Measurements from ENCODE around the gene XRCC1.

The XRCC1 gene

GRCh38 chr19:43606569-43607229, 31.4 kb upstream of the XRCC1 start (continued):
- no peak for TF ChIP-seq HOXA7 (CRISPR knock-in tag; IDR thresholded peaks at IDR 0.05; ENCODE audit: borderline replicate concordance)
- no peak for TF ChIP-seq YY1 (tag by site-specific recombination; IDR thresholded peaks at IDR 0.05)
- no peak for TF ChIP-seq ZNF350 (tag by site-specific recombination; IDR thresholded peaks at IDR 0.05)
- 0 out of 2 replicates have a peak, but pooled peaks have one; percentile 14 for TF ChIP-seq ZNF660 (tag by site-specific recombination; IDR thresholded peaks at IDR 0.05)
- no peak for TF ChIP-seq ZNF24 (tag by site-specific recombination; IDR thresholded peaks at IDR 0.05)
- TF ChIP-seq SP7 (tag by site-specific recombination; IDR thresholded peaks at IDR 0.05): no peak
- TF ChIP-seq HOXC10 (CRISPR knock-in tag; IDR thresholded peaks at IDR 0.05): no peak
- TF ChIP-seq ZNF335 (tag by site-specific recombination; conservative IDR thresholded peaks at IDR 0.05): 0 out of 2 replicates have a peak, but pooled peaks have one; percentile 9
- TF ChIP-seq SALL2 (tag by site-specific recombination; IDR thresholded peaks at IDR 0.05; ENCODE audit: borderline replicate concordance): no peak
- TF ChIP-seq ELK4 (IDR thresholded peaks at IDR 0.05; ENCODE audit: borderline replicate concordance, low read depth, low read length): no peak
- no peak for TF ChIP-seq ZNF23 (tag by site-specific recombination; IDR thresholded peaks at IDR 0.05; ENCODE audit: borderline replicate concordance)
- peak; percentile 25; the same call in 1 of the 2 replicates for TF ChIP-seq GLIS2 (tag by site-specific recombination; IDR thresholded peaks at IDR 0.05)
- TF ChIP-seq ZNF404 (tag by site-specific recombination; IDR thresholded peaks at IDR 0.05): no peak
- TF ChIP-seq, protein P1, sequence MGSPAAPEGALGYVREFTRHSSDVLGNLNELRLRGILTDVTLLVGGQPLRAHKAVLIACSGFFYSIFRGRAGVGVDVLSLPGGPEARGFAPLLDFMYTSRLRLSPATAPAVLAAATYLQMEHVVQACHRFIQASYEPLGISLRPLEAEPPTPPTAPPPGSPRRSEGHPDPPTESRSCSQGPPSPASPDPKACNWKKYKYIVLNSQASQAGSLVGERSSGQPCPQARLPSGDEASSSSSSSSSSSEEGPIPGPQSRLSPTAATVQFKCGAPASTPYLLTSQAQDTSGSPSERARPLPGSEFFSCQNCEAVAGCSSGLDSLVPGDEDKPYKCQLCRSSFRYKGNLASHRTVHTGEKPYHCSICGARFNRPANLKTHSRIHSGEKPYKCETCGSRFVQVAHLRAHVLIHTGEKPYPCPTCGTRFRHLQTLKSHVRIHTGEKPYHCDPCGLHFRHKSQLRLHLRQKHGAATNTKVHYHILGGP (tag by site-specific recombination; IDR thresholded peaks at IDR 0.05): no peak

DNA sequence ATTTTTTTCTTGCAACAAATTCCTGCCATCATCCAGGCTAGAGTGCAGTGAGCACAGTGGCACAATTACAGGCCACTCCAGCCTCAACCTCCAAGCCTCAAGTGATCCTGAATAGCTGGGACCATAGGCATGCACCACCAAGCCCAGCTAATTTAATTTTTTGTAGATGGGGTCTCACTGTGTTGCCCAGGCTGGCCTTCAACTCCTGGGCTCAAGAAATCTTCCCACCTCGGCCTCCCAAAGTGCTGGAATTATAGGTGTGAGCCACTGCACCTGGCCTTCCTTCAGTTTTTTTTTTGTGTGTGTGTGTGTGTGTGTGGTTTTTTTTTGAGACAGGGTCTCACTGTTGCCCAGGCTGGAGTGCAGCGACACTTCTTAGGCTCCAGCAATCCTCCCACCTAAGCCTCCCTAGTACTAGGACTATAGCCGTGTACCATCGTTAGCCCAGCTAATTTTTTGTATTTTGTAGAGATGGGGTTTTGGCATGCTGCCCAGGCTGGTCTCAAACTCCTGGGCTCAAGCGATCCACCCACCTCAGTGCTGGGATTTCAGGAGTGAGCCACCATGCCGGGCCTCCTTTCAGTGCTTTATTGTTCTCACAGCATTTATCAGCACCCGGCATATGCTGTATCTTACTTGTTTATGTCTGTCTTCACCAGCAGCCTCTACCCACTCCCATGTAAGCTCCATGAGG, 30.7 kb upstream of the XRCC1 start:
- POLR2A ChIA-PET: interaction anchor here (0.9 to 3.4 kb wide), 4 partner anchors 9 to 11 kb away, joined by 3 to 19 read pairs (median 4); partner anchors contain the start of genes IRGQ and ZNF576
- Histone ChIP-seq H3K27ac (ENCODE audit: extremely low read depth, low read depth, low read length) (peak overlapping the region; percentile 58), H3K9me3 (ENCODE audit: control insufficient read depth, insufficient read depth, low read depth, low read length) (no peaks in the 10 kb centered on the region), H3K4me1 (ENCODE audit: control insufficient read depth, insufficient read depth, low read length) (peaks cover 26% of the 10 kb centered on the region), H3K36me3 (ENCODE audit: control insufficient read depth in 2 of 2, insufficient read depth in 1 of 2, low read length in 2 of 2) (peaks cover 46 to 75% of the 10 kb centered on the region in 2 experiments), H3K4me3 (ENCODE audit: low read depth, low read length) (no peak overlapping the region)
- CTCF ChIA-PET: interaction anchor here (1.0 to 3.1 kb wide), 4 partner anchors 46 to 140 kb away, joined by 3 to 11 read pairs (median 5); no protein-coding TSS in a partner anchor
- peak; percentile 84 for TF ChIP-seq ZFHX2 (tag by site-specific recombination; conservative IDR thresholded peaks at IDR 0.05)
- TF ChIP-seq ZNF660 (tag by site-specific recombination; IDR thresholded peaks at IDR 0.05): peak; percentile 76
- TF ChIP-seq ZNF701 (tag by site-specific recombination; IDR thresholded peaks at IDR 0.05): no peak
- TF ChIP-seq SP3 (tag by site-specific recombination; IDR thresholded peaks at IDR 0.05): no peak
- peak; percentile 12; the same call in 1 of the 2 replicates for TF ChIP-seq SP7 (tag by site-specific recombination; IDR thresholded peaks at IDR 0.05)
- 0 out of 2 replicates have a peak, but pooled peaks have one; percentile 17 for TF ChIP-seq ZXDB (tag by site-specific recombination; IDR thresholded peaks at IDR 0.05)
- TF ChIP-seq EGR2 (tag by site-specific recombination; IDR thresholded peaks at IDR 0.05; ENCODE audit: low read depth): peak; percentile 67
- TF ChIP-seq ZNF335 (tag by site-specific recombination; conservative IDR thresholded peaks at IDR 0.05): 0 out of 2 replicates have a peak, but pooled peaks have one; percentile 21
- TF ChIP-seq, protein P2, sequence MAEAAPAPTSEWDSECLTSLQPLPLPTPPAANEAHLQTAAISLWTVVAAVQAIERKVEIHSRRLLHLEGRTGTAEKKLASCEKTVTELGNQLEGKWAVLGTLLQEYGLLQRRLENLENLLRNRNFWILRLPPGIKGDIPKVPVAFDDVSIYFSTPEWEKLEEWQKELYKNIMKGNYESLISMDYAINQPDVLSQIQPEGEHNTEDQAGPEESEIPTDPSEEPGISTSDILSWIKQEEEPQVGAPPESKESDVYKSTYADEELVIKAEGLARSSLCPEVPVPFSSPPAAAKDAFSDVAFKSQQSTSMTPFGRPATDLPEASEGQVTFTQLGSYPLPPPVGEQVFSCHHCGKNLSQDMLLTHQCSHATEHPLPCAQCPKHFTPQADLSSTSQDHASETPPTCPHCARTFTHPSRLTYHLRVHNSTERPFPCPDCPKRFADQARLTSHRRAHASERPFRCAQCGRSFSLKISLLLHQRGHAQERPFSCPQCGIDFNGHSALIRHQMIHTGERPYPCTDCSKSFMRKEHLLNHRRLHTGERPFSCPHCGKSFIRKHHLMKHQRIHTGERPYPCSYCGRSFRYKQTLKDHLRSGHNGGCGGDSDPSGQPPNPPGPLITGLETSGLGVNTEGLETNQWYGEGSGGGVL (tag by site-specific recombination; IDR thresholded peaks at IDR 0.05): no peak
- TF ChIP-seq, protein P3, sequence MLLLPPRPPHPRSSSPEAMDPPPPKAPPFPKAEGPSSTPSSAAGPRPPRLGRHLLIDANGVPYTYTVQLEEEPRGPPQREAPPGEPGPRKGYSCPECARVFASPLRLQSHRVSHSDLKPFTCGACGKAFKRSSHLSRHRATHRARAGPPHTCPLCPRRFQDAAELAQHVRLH (tag by site-specific recombination; IDR thresholded peaks at IDR 0.05): 0 out of 2 replicates have a peak, but pooled peaks have one; percentile 36
- TF ChIP-seq ZIC2 (tag by site-specific recombination; IDR thresholded peaks at IDR 0.05): peak; percentile 65
- TF ChIP-seq, protein P4, sequence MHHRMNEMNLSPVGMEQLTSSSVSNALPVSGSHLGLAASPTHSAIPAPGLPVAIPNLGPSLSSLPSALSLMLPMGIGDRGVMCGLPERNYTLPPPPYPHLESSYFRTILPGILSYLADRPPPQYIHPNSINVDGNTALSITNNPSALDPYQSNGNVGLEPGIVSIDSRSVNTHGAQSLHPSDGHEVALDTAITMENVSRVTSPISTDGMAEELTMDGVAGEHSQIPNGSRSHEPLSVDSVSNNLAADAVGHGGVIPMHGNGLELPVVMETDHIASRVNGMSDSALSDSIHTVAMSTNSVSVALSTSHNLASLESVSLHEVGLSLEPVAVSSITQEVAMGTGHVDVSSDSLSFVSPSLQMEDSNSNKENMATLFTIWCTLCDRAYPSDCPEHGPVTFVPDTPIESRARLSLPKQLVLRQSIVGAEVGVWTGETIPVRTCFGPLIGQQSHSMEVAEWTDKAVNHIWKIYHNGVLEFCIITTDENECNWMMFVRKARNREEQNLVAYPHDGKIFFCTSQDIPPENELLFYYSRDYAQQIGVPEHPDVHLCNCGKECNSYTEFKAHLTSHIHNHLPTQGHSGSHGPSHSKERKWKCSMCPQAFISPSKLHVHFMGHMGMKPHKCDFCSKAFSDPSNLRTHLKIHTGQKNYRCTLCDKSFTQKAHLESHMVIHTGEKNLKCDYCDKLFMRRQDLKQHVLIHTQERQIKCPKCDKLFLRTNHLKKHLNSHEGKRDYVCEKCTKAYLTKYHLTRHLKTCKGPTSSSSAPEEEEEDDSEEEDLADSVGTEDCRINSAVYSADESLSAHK (tag by site-specific recombination; IDR thresholded peaks at IDR 0.05): no peak
- TF ChIP-seq ZNF571 (tag by site-specific recombination; IDR thresholded peaks at IDR 0.05): no peak
- no peak for TF ChIP-seq ZNF184 (tag by site-specific recombination; IDR thresholded peaks at IDR 0.05)
- TF ChIP-seq ZNF391 (tag by site-specific recombination; IDR thresholded peaks at IDR 0.05; ENCODE audit: borderline replicate concordance, low read depth): 0 out of 2 replicates have a peak, but pooled peaks have one; percentile 57
- no peak for TF ChIP-seq ZNF510 (tag by site-specific recombination; IDR thresholded peaks at IDR 0.05; ENCODE audit: insufficient replicate concordance)

Measured in HEK293 (cell line).